GM12874 (cell line): ENCODE results near the gene PRKN.

Experiments used
- TF ChIP-seq, protein P1 (sequence below): IDR thresholded peaks from 2 replicates; pipeline ENCODE4 v1.5.1; 2011; ENCODE audit warnings: low read depth, mild to moderate bottlenecking, control low read depth, low read length, moderate library complexity; ENCODE audit not compliant: insufficient read depth

Gene PRKN

DNA sequence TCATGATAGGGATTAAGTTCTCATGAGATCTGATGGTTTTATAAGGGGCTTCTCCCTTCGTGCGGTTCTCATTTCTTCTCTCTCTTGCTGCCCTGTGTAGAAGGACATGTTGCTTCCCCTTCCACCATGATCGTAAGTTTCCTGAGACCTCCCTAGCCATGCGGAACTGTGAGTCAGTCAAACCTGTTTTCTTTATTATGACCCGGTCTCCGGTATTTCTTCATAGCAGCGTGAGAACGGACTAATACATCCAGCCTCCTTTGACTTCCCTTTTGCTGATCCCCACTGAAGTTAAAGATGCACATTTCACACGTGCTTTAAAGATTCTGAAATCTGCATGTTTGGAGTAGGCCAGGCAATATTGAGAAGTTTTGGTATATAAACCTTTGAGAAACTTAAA is 543.1 kb downstream of the PRKN start:
- TF ChIP-seq, protein P1, sequence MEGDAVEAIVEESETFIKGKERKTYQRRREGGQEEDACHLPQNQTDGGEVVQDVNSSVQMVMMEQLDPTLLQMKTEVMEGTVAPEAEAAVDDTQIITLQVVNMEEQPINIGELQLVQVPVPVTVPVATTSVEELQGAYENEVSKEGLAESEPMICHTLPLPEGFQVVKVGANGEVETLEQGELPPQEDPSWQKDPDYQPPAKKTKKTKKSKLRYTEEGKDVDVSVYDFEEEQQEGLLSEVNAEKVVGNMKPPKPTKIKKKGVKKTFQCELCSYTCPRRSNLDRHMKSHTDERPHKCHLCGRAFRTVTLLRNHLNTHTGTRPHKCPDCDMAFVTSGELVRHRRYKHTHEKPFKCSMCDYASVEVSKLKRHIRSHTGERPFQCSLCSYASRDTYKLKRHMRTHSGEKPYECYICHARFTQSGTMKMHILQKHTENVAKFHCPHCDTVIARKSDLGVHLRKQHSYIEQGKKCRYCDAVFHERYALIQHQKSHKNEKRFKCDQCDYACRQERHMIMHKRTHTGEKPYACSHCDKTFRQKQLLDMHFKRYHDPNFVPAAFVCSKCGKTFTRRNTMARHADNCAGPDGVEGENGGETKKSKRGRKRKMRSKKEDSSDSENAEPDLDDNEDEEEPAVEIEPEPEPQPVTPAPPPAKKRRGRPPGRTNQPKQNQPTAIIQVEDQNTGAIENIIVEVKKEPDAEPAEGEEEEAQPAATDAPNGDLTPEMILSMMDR = no peak

DNA sequence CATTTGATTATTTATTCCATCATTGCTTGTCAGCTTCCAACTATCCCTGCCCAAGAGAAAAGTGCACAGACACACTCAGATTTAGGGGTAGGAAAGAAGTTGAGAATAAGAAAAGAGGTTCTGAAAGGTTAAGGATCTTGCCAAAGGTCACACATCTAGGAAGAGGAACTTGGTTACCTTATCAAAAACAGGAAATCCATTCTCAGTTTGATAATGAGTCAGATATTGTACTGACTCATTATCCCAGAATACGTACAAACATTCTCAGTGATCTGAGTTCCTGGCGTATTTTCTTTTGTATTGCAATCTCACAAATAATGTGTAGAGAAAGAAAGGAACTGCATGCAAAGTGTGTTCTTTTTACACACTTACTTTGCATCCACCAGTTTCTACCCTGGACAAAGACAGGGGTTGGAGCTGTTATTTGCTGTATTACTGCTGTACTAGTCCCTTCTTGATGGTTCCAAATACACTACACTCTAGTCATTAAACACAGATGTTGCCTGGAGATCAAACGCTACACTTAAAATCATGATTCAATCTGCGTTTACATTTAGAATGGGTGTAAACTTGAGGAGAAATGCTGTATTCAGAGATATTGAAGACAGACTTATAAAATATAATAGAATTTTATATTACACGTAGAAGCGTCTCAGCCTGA is 545.7 kb downstream of the PRKN start:
- TF ChIP-seq, protein P1 = no peak

DNA sequence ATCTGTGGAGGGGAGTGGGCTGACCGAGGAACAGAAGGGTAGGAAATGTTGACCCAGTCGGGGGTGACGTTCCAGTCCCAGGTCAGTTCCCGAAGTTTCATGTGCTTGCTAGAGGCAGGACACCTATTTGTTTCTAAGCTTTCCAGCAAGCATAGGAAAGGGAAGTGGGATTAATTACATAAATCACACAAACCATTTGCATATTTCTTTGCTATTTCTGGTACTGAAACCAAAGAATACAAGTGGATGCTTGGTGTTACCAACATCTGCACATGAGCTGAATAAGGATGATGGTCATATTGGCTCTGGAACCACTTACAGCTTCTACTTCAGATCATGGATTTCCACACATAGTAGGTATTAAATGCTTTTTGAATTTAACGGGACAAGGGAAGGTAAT is 546.5 kb downstream of the PRKN start:
- TF ChIP-seq, protein P1 = no peak

DNA sequence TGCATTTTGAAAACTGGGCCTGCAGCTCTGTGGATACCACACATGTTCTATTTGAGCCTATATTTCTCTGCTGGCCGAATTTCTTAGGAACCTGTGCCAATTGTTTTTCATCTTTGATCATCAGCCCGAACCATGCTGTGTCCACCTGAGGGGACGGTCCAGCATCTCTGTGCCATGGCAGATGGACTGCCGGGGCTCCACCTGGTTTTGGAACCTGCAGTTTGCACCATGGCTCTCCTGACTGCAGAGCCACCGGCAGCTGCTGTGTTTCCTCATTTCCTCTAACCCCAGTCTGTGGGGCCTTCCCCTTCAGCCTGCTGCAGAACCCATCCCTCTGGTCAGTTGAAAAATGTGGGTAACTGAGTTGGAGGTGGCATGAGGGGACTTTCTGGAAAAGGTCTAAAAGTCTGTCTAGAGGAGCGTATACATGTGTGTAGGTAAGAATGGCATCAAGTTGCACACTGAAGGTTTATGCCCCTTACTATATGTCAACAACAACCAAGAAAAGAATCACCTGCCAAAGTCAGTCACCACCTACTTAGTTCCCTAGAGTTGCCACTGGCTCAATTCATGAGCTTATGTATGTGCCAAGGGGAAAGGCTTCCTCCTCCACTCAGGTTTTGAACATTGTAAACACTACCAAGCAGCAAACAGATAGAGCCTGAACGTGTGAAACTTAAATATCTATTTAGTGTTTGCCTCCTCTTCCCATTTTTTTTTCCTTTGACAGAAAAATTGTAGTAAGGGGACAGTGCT is 548.2 kb downstream of the PRKN start:
- TF ChIP-seq, protein P1 = no peak

DNA sequence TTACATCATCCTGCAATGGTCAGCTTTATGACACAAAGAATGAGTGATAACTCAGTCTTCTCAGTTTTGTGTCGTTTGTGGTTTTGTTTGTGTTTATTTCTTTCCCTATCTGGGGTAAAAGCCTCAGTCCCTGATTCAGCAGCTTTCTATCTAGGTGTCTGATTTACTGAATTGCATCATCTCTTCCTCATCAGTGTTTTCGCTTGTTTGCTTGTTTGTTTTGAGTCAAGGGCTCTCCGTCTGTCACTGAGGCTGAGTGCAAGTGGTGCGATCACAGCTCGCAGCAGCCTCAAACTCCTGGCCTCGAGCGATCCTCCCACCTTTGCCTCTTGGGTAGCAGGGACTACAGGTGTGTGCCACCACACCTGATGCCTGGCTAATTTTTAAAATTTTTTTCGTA is 548.9 kb downstream of the PRKN start:
- TF ChIP-seq, protein P1 = no peak

DNA sequence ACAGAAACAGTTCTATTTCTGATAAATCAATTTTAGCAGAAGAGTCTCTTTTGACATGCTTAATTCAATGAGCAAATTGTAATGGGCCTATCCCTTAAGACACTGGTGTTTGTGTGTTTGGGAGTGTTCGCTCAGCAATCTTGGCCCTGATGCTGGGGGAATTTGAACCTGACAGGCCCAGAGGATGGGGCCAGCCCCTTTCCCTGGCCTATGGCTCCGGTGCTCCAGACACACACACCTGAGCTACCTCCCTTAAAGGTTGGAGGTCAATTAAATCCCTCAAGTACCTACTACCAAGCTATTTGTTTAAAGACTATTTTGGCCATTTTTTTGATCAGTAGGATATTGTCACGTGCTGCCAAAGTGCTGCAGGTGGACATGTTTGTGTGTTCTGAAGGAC is 549.3 kb downstream of the PRKN start:
- TF ChIP-seq, protein P1 = no peak

DNA sequence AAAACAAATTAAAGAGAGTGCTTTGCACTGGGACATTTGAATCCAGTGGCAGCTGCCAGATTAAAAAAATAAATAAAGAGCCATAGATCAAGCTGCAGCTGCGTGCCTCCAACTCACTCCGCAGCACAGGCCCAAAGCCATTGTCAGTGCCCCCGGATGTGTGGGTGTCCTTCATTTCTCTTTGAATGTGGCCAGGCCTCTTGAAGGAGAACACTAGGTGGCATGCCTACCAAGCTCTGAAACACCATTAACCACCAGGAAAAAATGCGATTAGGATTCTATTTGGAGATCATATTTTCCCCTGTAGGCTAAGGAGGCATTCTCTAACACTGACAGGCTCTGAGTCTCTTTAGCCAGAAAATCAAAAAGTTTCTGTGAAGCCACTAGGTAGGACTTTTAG is 549.8 kb downstream of the PRKN start:
- TF ChIP-seq, protein P1 = no peak
